ENCODE measurements around the gene TIAM2.
"Not testable (repeated sequence)": the region's sequence is repeated elsewhere in the genome, so short reads cannot be mapped to it uniquely, and the experiment has no call there.

TIAM2 gene

GRCh38 chr6:155212106-155212505 is 217.0 kb downstream of the TIAM2 start:
- H3K27me3 Mint-ChIP-seq, result peaks cover 8% of the 10 kb centered on the region
- H3K4me3 Mint-ChIP-seq, result no peak overlapping the region
- peaks cover 8% of the 10 kb centered on the region for H3K4me1 Mint-ChIP-seq
- no peak overlapping the region for H3K27ac Mint-ChIP-seq
- DNase-seq, result no peak
- ATAC-seq, result no peak
- H3K9me3 Mint-ChIP-seq, result no peaks in the 10 kb centered on the region

- H3K27ac Mint-ChIP-seq, result no peak overlapping the region
- peaks cover 12% of the 10 kb centered on the region for H3K27me3 Mint-ChIP-seq
- no peak overlapping the region for H3K4me3 Mint-ChIP-seq
- no peaks in the 10 kb centered on the region for H3K9me3 Mint-ChIP-seq
- ATAC-seq, result no peak
- peaks cover 8% of the 10 kb centered on the region for H3K4me1 Mint-ChIP-seq
- no peak for DNase-seq
Observed at GRCh38 chr6:155212616-155213380, 217.7 kb downstream of the TIAM2 start.

- Mint-ChIP-seq H3K27me3 (peaks cover 13% of the 10 kb centered on the region), H3K27ac (no peak overlapping the region), H3K4me1 (peaks cover 8% of the 10 kb centered on the region), H3K4me3 (no peak overlapping the region), H3K9me3 (no peaks in the 10 kb centered on the region)
- ATAC-seq, result no peak
- DNase-seq, result no peak
Observed at GRCh38 chr6:155213611-155214372, 218.7 kb downstream of the TIAM2 start.

DNA sequence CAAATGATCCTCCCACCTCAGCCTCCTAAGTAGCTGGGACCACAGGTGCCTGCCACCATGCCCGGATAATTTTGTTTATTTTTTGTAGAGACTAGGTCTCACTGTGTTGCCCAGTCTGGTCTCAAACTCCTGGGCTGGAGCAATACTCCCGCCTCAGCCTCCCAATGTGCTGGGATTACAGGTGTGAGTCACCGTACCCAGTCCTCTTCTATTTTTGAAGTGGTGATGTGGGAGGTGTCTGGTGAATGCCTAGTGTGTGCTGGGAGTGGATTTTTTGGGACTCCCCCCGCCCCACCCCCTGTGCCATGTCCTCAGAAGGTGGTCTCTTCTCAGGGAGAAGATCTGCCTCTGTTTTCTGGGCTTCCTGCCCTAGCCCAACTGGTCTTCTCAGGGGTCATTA is 220.8 kb downstream of the TIAM2 start:
- ATAC-seq (no peak), DNase-seq (no peak)
- H3K27ac Mint-ChIP-seq, result no peak overlapping the region
- no peaks in the 10 kb centered on the region for H3K9me3 Mint-ChIP-seq
- H3K4me1 Mint-ChIP-seq, result peaks cover 8% of the 10 kb centered on the region
- no peak overlapping the region for H3K4me3 Mint-ChIP-seq
- peaks cover 32% of the 10 kb centered on the region for H3K27me3 Mint-ChIP-seq

DNA sequence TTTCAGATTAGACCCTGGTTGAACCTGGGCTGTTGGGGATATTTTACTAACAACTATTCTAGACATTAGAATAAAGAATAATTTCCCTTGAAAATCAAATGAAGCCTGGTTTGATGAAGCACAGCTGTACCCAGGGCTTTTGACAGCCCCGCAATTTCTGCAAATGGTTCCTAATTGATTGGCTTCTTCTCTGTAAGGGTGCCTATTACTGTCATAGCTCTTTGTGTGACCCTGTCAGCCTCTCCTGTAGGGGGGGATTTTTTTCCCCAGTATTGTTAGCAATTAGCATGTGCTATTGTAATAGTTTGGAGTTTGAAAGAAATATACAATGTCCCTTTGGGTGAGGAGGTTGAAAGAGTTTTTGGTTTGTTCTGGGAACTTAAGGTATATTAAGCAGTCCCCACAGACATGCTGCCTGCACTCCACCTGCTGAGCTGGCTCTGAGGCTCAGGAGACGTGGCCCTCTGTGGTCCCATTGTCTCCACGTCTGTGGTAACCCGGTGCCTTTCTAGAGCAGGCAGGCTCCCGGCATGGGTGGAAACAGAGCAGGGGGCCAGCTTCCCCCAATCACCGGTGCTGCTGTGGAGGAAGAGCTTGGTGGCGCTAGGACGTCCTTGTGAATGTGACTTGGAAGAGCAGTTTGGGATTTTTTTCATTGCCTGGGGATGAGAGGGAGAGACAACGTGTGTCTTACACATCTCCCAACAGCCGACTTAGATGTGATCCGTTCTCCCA is 221.4 kb downstream of the TIAM2 start:
- peaks cover 32% of the 10 kb centered on the region for H3K27me3 Mint-ChIP-seq
- no peak overlapping the region for H3K4me3 Mint-ChIP-seq
- DNase-seq (no peak), ATAC-seq (no peak)
- no peaks in the 10 kb centered on the region for H3K9me3 Mint-ChIP-seq
- peaks cover 8% of the 10 kb centered on the region for H3K4me1 Mint-ChIP-seq
- peak overlapping the region in 1 of 2 donors; percentile 30 for H3K27ac Mint-ChIP-seq

- not testable (repeated sequence) for ATAC-seq, H3K27ac Mint-ChIP-seq, H3K9me3 Mint-ChIP-seq, H3K4me3 Mint-ChIP-seq, DNase-seq
- Mint-ChIP-seq H3K27me3 (peaks cover 32% of the 10 kb centered on the region), H3K4me1 (peaks cover 10% of the 10 kb centered on the region)
Observed at GRCh38 chr6:155218711-155219110, 223.6 kb downstream of the TIAM2 start.

DNA sequence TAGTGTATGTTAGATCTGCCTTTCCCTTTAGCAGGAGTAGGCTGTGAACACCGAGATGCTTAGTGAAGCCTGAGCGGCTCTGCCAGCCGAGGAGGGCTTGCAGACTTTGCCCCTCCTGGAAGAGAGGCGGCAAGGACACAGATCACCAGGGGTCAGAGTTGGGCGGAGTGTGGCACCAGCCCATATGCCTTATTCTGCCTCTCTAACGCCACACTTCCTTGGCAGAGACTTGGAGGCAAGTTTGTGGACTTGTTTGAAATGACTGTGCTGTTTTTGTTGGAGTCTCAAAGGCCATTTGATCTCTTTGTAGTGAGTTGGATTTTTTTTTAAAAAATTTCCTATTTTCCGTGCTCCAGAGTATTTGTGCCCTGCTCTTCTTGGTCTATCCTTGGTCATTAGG is 224.2 kb downstream of the TIAM2 start:
- H3K4me1 Mint-ChIP-seq, result peaks cover 16% of the 10 kb centered on the region
- ATAC-seq, result no peak
- no peaks in the 10 kb centered on the region for H3K9me3 Mint-ChIP-seq
- peaks cover 32% of the 10 kb centered on the region for H3K27me3 Mint-ChIP-seq
- no peak overlapping the region for H3K4me3 Mint-ChIP-seq
- DNase-seq, result no peak
- no peak overlapping the region for H3K27ac Mint-ChIP-seq

DNA sequence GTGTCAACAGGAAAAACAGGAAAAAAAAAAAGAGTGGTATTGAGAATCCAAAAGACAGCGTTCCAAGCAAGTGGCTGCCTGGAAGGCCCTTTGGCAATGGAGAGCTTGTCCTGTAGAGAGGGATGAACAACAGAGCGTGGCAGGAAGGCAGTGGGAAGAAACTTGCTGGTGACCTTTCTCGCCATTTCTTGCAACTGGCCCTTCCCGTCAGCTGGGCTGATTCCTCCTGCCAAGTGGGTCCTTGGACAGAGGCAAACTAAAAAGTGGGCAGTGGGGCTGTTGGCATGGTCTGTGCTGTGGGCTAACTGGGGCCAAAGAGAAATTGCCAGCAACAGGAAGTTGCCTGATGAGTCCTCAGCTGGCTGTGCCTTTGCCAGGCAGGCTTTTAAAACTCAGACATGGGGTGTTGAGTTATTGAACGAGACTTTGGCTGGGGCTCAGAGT is 224.8 kb downstream of the TIAM2 start:
- H3K4me3 Mint-ChIP-seq, result no peak overlapping the region
- ATAC-seq (no peak), DNase-seq (no peak)
- H3K27me3 Mint-ChIP-seq, result peaks cover 32% of the 10 kb centered on the region
- no peak overlapping the region for H3K27ac Mint-ChIP-seq
- H3K9me3 Mint-ChIP-seq, result no peaks in the 10 kb centered on the region
- peaks cover 22% of the 10 kb centered on the region for H3K4me1 Mint-ChIP-seq

DNA sequence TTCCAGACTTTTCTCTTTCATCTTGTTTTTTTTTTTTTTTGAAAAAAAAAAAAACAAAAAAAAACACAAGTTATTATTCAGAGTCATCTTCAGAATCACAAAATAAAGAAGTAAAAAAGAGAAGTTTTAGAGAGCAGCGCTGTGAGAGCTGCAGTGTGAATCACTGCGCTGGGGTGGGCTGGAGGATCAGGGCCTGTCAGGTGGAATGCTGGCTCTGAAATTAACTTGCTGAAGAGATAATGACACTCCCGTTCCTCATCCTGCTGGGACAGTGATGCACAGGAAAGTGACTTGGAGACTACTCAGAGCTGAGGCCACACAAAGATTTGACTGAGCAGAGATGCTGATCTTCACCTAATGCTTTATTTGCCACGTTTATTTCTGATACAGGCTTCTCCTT is 226.0 kb downstream of the TIAM2 start:
- Mint-ChIP-seq H3K4me1 (peaks cover 25% of the 10 kb centered on the region), H3K27me3 (peaks cover 35% of the 10 kb centered on the region), H3K27ac (peak overlapping the region in 1 of 2 donors; percentile 8), H3K9me3 (no peaks in the 10 kb centered on the region), H3K4me3 (no peak overlapping the region)
- ATAC-seq (no peak), DNase-seq (no peak)

DNA sequence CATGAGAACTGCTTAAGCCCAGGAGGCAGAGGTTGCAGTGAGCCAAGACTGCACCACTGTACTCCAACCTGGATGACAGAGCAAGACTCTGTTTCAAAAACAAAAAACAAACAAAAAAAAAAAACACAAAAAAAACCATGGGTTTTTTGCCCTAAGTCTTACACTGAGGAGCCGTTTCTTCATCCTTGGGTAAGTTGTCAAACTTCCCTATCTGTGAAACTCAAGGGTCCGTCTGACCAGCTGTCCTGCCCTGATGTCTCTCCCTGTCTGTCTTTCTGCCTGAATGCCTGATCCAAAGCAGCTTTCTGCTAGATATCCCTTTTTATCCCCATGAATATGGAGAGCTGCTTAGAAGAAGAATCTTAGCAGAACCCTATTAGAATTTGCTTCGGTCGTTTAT is 227.4 kb downstream of the TIAM2 start:
- H3K4me3 Mint-ChIP-seq, result no peak overlapping the region
- ATAC-seq, result no peak
- H3K9me3 Mint-ChIP-seq, result no peaks in the 10 kb centered on the region
- H3K27me3 Mint-ChIP-seq, result peaks cover 37% of the 10 kb centered on the region
- DNase-seq, result no peak
- H3K27ac Mint-ChIP-seq, result peak overlapping the region in 1 of 2 donors; percentile 38
- peaks cover 20% of the 10 kb centered on the region for H3K4me1 Mint-ChIP-seq

DNA sequence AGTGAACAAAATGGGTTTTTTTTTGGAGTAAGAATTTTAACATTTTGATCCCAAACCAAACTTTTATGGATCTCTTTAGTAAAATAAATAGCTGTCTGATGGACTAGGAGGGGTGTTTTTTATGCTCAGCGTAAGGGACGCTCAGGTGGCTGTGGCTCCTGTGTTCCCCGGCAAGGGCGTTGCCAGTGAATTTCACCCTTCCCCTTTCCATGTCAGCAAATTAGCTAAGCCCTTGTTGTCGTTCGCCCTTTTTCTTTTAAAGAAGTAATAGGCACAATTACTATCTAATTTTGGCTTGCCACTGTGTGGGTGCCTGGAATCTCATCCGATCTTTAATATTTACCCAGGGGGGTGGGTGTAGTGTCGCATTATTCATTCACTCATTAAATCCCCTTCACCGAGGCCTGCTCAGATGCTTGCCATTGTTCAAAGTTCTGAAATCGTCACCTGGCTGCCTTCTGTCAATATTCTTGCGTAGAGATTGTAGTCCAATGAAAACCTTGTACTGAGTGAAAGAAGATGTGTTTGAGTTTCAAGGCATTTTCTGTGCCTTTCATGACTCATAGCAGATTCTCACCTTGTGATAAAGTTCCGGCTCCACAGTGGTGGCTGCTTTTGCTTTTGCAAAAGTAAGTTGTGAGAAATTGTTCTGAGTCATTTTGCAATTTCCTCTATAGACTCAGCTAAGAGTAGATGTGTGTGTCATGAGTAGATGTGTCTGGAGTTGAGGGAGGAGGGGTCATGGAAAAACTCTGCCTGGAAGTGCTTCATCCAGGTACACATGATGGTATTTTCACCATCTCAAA is 228.7 kb downstream of the TIAM2 start:
- Mint-ChIP-seq H3K27me3 (peaks cover 44% of the 10 kb centered on the region), H3K4me1 (peaks cover 20% of the 10 kb centered on the region), H3K27ac (peak overlapping the region in 1 of 2 donors; percentile 77), H3K4me3 (peak overlapping the region; percentile 3 to 47), H3K9me3 (peaks cover 0 to 1% of the 10 kb centered on the region in 2 donors)
- ATAC-seq (peak; percentile 98), DNase-seq (peak; percentile 33 to 69)

DNA sequence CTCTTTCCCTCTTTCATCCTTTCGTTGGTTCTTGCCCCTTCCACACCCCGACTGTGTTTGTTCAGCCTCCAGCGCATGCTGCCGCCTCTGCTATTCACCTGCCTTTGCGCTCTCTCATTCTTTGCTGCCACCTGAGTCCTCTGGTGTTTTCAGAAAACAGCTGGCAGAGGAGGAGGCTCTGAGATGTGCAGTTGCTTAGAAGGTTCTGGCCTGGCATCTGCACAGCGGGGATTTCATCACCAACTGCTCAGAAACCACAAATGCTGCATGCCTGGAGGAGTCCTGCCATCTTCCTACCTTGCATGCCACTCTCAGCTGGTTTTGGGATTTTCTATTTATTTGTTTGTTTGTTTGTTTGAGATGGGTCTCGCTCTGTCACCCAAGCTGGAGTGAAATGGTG is 229.5 kb downstream of the TIAM2 start:
- no peak for DNase-seq
- H3K27me3 Mint-ChIP-seq, result peaks cover 43% of the 10 kb centered on the region
- H3K4me3 Mint-ChIP-seq, result no peak overlapping the region
- peak overlapping the region; percentile 16 to 77 for H3K27ac Mint-ChIP-seq
- H3K4me1 Mint-ChIP-seq, result peaks cover 20% of the 10 kb centered on the region
- H3K9me3 Mint-ChIP-seq, result peaks cover 7 to 9% of the 10 kb centered on the region in 2 donors
- ATAC-seq, result no peak

DNA sequence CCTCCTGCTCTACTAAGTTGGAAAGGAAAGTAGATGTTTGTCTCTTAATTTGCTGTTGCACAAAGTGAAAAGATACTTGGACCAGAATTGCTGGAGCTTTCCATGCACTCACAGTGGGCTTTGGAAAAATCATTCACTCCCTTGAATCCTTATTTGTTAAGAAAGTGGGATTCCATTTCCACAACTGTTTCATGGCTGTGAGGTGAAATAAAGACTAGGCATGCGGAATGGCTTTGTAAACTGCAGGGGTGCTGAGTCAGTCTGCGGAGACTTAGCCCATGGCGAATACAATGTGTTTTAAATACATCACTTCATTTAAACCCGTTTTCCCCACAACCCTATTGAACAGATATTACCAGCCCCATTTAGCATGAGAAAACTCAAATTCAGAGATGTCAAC is 231.9 kb downstream of the TIAM2 start:
- no peak for DNase-seq
- Mint-ChIP-seq H3K27ac (no peak overlapping the region), H3K27me3 (peaks cover 40% of the 10 kb centered on the region), H3K4me1 (peaks cover 20% of the 10 kb centered on the region), H3K4me3 (no peak overlapping the region), H3K9me3 (peaks cover 12 to 17% of the 10 kb centered on the region in 2 donors)
- ATAC-seq, result no peak

GRCh38 chr6:155228546-155229166 is 233.5 kb downstream of the TIAM2 start:
- ATAC-seq (no peak), DNase-seq (no peak)
- Mint-ChIP-seq H3K4me1 (peaks cover 19% of the 10 kb centered on the region), H3K4me3 (no peak overlapping the region), H3K27me3 (peaks cover 40% of the 10 kb centered on the region), H3K27ac (no peak overlapping the region), H3K9me3 (peaks cover 12 to 17% of the 10 kb centered on the region in 2 donors)

Data from stimulated activated naive CD8-positive, alpha-beta T cell treated with anti-CD3 and anti-CD28 coated beads, Interleukin-15, amount 100 ng/mL, for 72 hours (primary cell).